Natural killer cell treated with Interleukin-12 subunit alpha and Interleukin-12 subunit beta and Interleukin-15 and Interleukin-18, amount 100 ng/mL, for 72 hours (primary cell): ENCODE data around the gene PPP4R4. TPM values are rescaled to one million over a fixed set of nuclear protein-coding genes. Genes with fewer than 3 reads are reported as not detected.

Experiments
- ATAC-seq, 2 donors: fragments of 150-1000 bp; cut with Tn5 transposase in 1 of 2; sonication (Bioruptor Pico), chemical (Tn5 transposase) in 1 of 2; 2 replicates each; pipeline ENCODE4 v1.10.0; 2021
- DNase-seq: peaks from one replicate; pipeline ENCODE4 v3.0.0; 2022; ENCODE audit warnings: low spot score
- H3K27ac Mint-ChIP-seq, 2 donors: 1 replicate in 1 of 2; 2 replicates in 1 of 2; pipeline ENCODE4 v1.8.0; 2022; ENCODE audit warnings: mixed read lengths in 2 of 2, mild to moderate bottlenecking in 1 of 2, moderate library complexity in 1 of 2
- H3K27me3 Mint-ChIP-seq, 2 donors: 1 replicate in 1 of 2; 2 replicates in 1 of 2; pipeline ENCODE4 v1.8.0; 2022; ENCODE audit warnings: mixed read lengths in 2 of 2
- H3K36me3 Mint-ChIP-seq: one replicate; pipeline ENCODE4 v1.8.0; 2022; ENCODE audit warnings: mixed read lengths
- H3K4me1 Mint-ChIP-seq, 2 donors: 1 replicate in 1 of 2; 2 replicates in 1 of 2; pipeline ENCODE4 v1.8.0; 2022; ENCODE audit warnings: low read depth in 2 of 2, mixed read lengths in 2 of 2, mild to moderate bottlenecking in 1 of 2
- H3K4me3 Mint-ChIP-seq: one replicate; pipeline ENCODE4 v1.8.0; 2022; ENCODE audit warnings: mixed read lengths
- H3K9me3 Mint-ChIP-seq: 2 replicates; pipeline ENCODE4 v1.8.0; 2022; ENCODE audit warnings: mixed read lengths
- total RNA-seq, 2 donors: library from RNA; stranded (reverse); gene quantifications; one replicate each; pipeline ENCODE4 v1.2.3, GENCODE V29; 2022

Gene PPP4R4
- total RNA-seq, 2 donors from 2014 or later, result 0.73 TPM; not detected in 1

GRCh38 chr14:94305620-94306019 is 131.5 kb downstream of the PPP4R4 start:
- no peak overlapping the region for H3K27ac Mint-ChIP-seq
- peaks cover 14% of the 10 kb centered on the region for H3K36me3 Mint-ChIP-seq
- peaks cover 6 to 13% of the 10 kb centered on the region in 2 donors for H3K27me3 Mint-ChIP-seq
- H3K4me3 Mint-ChIP-seq, result no peak overlapping the region
- peaks cover 7% of the 10 kb centered on the region for H3K9me3 Mint-ChIP-seq
- DNase-seq, result no peak
- peak; percentile 50 to 62 for ATAC-seq
- H3K4me1 Mint-ChIP-seq, result peaks cover 5 to 8% of the 10 kb centered on the region in 2 donors

- ATAC-seq, result no peak
- Mint-ChIP-seq H3K27ac (no peak overlapping the region), H3K4me1 (peaks cover 5 to 8% of the 10 kb centered on the region in 2 donors), H3K4me3 (no peak overlapping the region), H3K9me3 (peaks cover 7% of the 10 kb centered on the region), H3K36me3 (peaks cover 14% of the 10 kb centered on the region), H3K27me3 (peaks cover 6 to 13% of the 10 kb centered on the region in 2 donors)
- DNase-seq, result no peak
These were observed 132.2 kb downstream of the PPP4R4 start for GRCh38 chr14:94306047-94306978.

- peaks cover 7% of the 10 kb centered on the region for H3K9me3 Mint-ChIP-seq
- no peak for ATAC-seq
- H3K4me3 Mint-ChIP-seq, result no peak overlapping the region
- peaks cover 14% of the 10 kb centered on the region for H3K36me3 Mint-ChIP-seq
- no peak for DNase-seq
- no peak overlapping the region for H3K27ac Mint-ChIP-seq
- H3K4me1 Mint-ChIP-seq, result peaks cover 5 to 8% of the 10 kb centered on the region in 2 donors
- peaks cover 6 to 13% of the 10 kb centered on the region in 2 donors for H3K27me3 Mint-ChIP-seq
These were observed 133.4 kb downstream of the PPP4R4 start for GRCh38 chr14:94307410-94307992.

- ATAC-seq, result no peak
These were observed 135.6 kb downstream of the PPP4R4 start for GRCh38 chr14:94309721-94310120.

GRCh38 chr14:94310248-94310647 is 136.1 kb downstream of the PPP4R4 start:
- Mint-ChIP-seq H3K27me3 (peaks cover 6 to 18% of the 10 kb centered on the region in 2 donors), H3K4me3 (no peak overlapping the region), H3K36me3 (peaks cover 14% of the 10 kb centered on the region), H3K4me1 (peaks cover 4 to 6% of the 10 kb centered on the region in 2 donors), H3K9me3 (peaks cover 7% of the 10 kb centered on the region), H3K27ac (no peak overlapping the region)
- no peak for DNase-seq
- no peak for ATAC-seq

More at GRCh38 chr14:94309721-94310120, 135.6 kb downstream of the PPP4R4 start:
- peaks cover 7% of the 10 kb centered on the region for H3K9me3 Mint-ChIP-seq
- H3K4me3 Mint-ChIP-seq, result no peak overlapping the region
- no peak overlapping the region for H3K27ac Mint-ChIP-seq
- DNase-seq, result no peak
- H3K4me1 Mint-ChIP-seq, result peaks cover 5 to 8% of the 10 kb centered on the region in 2 donors
- H3K27me3 Mint-ChIP-seq, result peaks cover 6 to 18% of the 10 kb centered on the region in 2 donors
- H3K36me3 Mint-ChIP-seq, result peaks cover 14% of the 10 kb centered on the region

GRCh38 chr14:94312481-94313246 is 138.5 kb downstream of the PPP4R4 start:
- DNase-seq (no peak), ATAC-seq (no peak)
- Mint-ChIP-seq H3K4me1 (peaks cover 0 to 3% of the 10 kb centered on the region in 2 donors), H3K36me3 (peaks cover 7% of the 10 kb centered on the region), H3K27me3 (peaks cover 6 to 18% of the 10 kb centered on the region in 2 donors), H3K27ac (no peak overlapping the region), H3K4me3 (no peak overlapping the region), H3K9me3 (peaks cover 4% of the 10 kb centered on the region)

GRCh38 chr14:94313991-94314655 is 140.0 kb downstream of the PPP4R4 start:
- peaks cover 3 to 5% of the 10 kb centered on the region in 2 donors for H3K27me3 Mint-ChIP-seq
- H3K27ac Mint-ChIP-seq, result no peak overlapping the region
- no peak overlapping the region for H3K4me3 Mint-ChIP-seq
- H3K36me3 Mint-ChIP-seq, result no peaks in the 10 kb centered on the region
- ATAC-seq (peak in 1 of 2 donors; percentile 12), DNase-seq (no peak)
- no peaks in the 10 kb centered on the region for H3K4me1 Mint-ChIP-seq
- H3K9me3 Mint-ChIP-seq, result no peaks in the 10 kb centered on the region

- ATAC-seq (no peak), DNase-seq (no peak)
- Mint-ChIP-seq H3K4me1 (no peaks in the 10 kb centered on the region), H3K4me3 (no peak overlapping the region), H3K9me3 (no peaks in the 10 kb centered on the region), H3K27ac (no peak overlapping the region), H3K36me3 (no peaks in the 10 kb centered on the region), H3K27me3 (peaks cover 5 to 6% of the 10 kb centered on the region in 2 donors)
These were observed 140.8 kb downstream of the PPP4R4 start for GRCh38 chr14:94314890-94315289.

- ATAC-seq, result no peak
- Mint-ChIP-seq H3K27me3 (peaks cover 12% of the 10 kb centered on the region in 2 donors), H3K9me3 (no peaks in the 10 kb centered on the region)
These were observed 142.6 kb downstream of the PPP4R4 start for GRCh38 chr14:94316692-94317091.

GRCh38 chr14:94317259-94317658 is 143.1 kb downstream of the PPP4R4 start:
- H3K4me1 Mint-ChIP-seq, result no peaks in the 10 kb centered on the region
- H3K27ac Mint-ChIP-seq, result no peak overlapping the region
- ATAC-seq (no peak), DNase-seq (no peak)
- H3K9me3 Mint-ChIP-seq, result no peaks in the 10 kb centered on the region
- peaks cover 15% of the 10 kb centered on the region in 2 donors for H3K27me3 Mint-ChIP-seq
- H3K36me3 Mint-ChIP-seq, result no peaks in the 10 kb centered on the region
- no peak overlapping the region for H3K4me3 Mint-ChIP-seq

More at GRCh38 chr14:94316692-94317091, 142.6 kb downstream of the PPP4R4 start:
- Mint-ChIP-seq H3K4me1 (no peaks in the 10 kb centered on the region), H3K36me3 (no peaks in the 10 kb centered on the region), H3K4me3 (no peak overlapping the region), H3K27ac (no peak overlapping the region)
- DNase-seq, result no peak

GRCh38 chr14:94320243-94320642 is 146.1 kb downstream of the PPP4R4 start:
- Mint-ChIP-seq H3K27me3 (peaks cover 10 to 15% of the 10 kb centered on the region in 2 donors), H3K36me3 (no peaks in the 10 kb centered on the region), H3K4me3 (no peak overlapping the region), H3K9me3 (no peaks in the 10 kb centered on the region), H3K27ac (no peak overlapping the region), H3K4me1 (no peaks in the 10 kb centered on the region)
- ATAC-seq (no peak), DNase-seq (no peak)

- H3K9me3 Mint-ChIP-seq, result no peaks in the 10 kb centered on the region
- DNase-seq, result no peak
- no peak overlapping the region for H3K4me3 Mint-ChIP-seq
- no peaks in the 10 kb centered on the region for H3K4me1 Mint-ChIP-seq
- peaks cover 10 to 15% of the 10 kb centered on the region in 2 donors for H3K27me3 Mint-ChIP-seq
- H3K27ac Mint-ChIP-seq, result peak overlapping the region in 1 of 2 donors; percentile 61
- no peaks in the 10 kb centered on the region for H3K36me3 Mint-ChIP-seq
- ATAC-seq, result peak; percentile 33 to 53
These were observed 147.5 kb downstream of the PPP4R4 start for GRCh38 chr14:94321421-94322271.
